IMR-90 (cell line): ENCODE results near the gene PRRG2. TPM values are rescaled to one million over a fixed set of nuclear protein-coding genes. Genes with fewer than 3 reads are reported as not detected.
A peak's percentile ranks its signal among the peaks of the same experiment; 100 is the strongest.

ENCODE experiments used
- ATAC-seq: fragments of 200-7000 bp; cut with Tn5 transposase; 2 replicates; pipeline ENCODE4 v1.9.1; 2020; ENCODE audit warnings: low read depth, mild to moderate bottlenecking, moderate library complexity
- BruUV-seq: library from RNA; stranded (reverse); fragments of 400-500 nt; replicated peaks from 2 replicates; lab custom pipeline; 2021; lab: Mats Ljungman, UMichigan
- CTCF ChIA-PET: fragments of 300-600 bp; formaldehyde crosslinking; extraction: SDS; loops from one replicate; lab custom pipeline; 2021; ENCODE audit warnings: antibody characterized with exemption; lab: Yijun Ruan, JAX
- POLR2A ChIA-PET: fragments of 300-600 bp; sonication (Branson Sonifier 250); formaldehyde crosslinking; loops from one replicate; lab custom pipeline; 2022; ENCODE audit warnings: antibody characterized with exemption; ENCODE audit not compliant: unreplicated experiment; lab: Charles Lee
- DNase-seq: peaks from one replicate; pipeline ENCODE4 v3.0.0; 2013
- H2AFZ ChIP-seq: replicated peaks from 2 replicates; pipeline ENCODE3; 2013; ENCODE audit warnings: low read length, mild to moderate bottlenecking; ENCODE audit not compliant: poor library complexity
- H2AK5ac ChIP-seq: 2 replicates; pipeline ENCODE4 v1.6.1; 2013; ENCODE audit warnings: low read depth, low read length, inconsistent platforms
- H2AK9ac ChIP-seq: replicated peaks from 2 replicates; pipeline ENCODE3; 2013; ENCODE audit warnings: mild to moderate bottlenecking, low read depth, low read length, moderate library complexity; ENCODE audit not compliant: poor library complexity
- H2BK120ac ChIP-seq: 2 replicates; pipeline ENCODE4 v1.6.1; 2013; ENCODE audit warnings: low read depth, low read length, inconsistent platforms
- H2BK15ac ChIP-seq: 3 replicates; pipeline ENCODE4 v1.6.1; 2013; ENCODE audit warnings: low read depth, low read length, inconsistent platforms
- H2BK20ac ChIP-seq: 2 replicates; pipeline ENCODE4 v1.6.1; 2013; ENCODE audit warnings: low read depth, mild to moderate bottlenecking, inconsistent platforms, low read length, moderate library complexity
- H2BK5ac ChIP-seq: 2 replicates; pipeline ENCODE4 v1.6.1; 2013; ENCODE audit warnings: mild to moderate bottlenecking, low read depth, low read length, inconsistent platforms; ENCODE audit not compliant: poor library complexity, severe bottlenecking
- H3K14ac ChIP-seq: replicated peaks from 2 replicates; pipeline ENCODE4 v1.6.1; 2013; ENCODE audit warnings: low read depth, low read length, inconsistent platforms
- H3K18ac ChIP-seq: 2 replicates; pipeline ENCODE4 v1.6.1; 2013; ENCODE audit warnings: low read depth, low read length, control low read depth
- H3K23ac ChIP-seq: 2 replicates; pipeline ENCODE4 v1.6.1; 2013; ENCODE audit warnings: low read depth, low read length, inconsistent platforms
- H3K27ac ChIP-seq: 2 replicates; pipeline ENCODE4 v1.5.1; 2013; ENCODE audit warnings: mild to moderate bottlenecking, control low read depth, low read length; ENCODE audit not compliant: insufficient read depth
- H3K27me3 ChIP-seq: 2 replicates; pipeline ENCODE4 v1.6.1; 2013; ENCODE audit warnings: low read length; ENCODE audit not compliant: control insufficient read depth, insufficient read depth
- H3K36me3 ChIP-seq: 2 replicates; pipeline ENCODE4 v1.6.1; 2013; ENCODE audit warnings: low read length, mixed read lengths; ENCODE audit not compliant: control insufficient read depth, insufficient read depth
- H3K4ac ChIP-seq: 2 replicates; pipeline ENCODE4 v1.6.1; 2013; ENCODE audit warnings: low read depth, low read length, inconsistent platforms
- H3K4me1 ChIP-seq: 2 replicates; pipeline ENCODE4 v1.6.1; 2013; ENCODE audit warnings: low read length, mixed read lengths; ENCODE audit not compliant: control insufficient read depth, insufficient read depth
- H3K4me2 ChIP-seq: 2 replicates; pipeline ENCODE4 v1.6.1; 2013; ENCODE audit warnings: low read depth, mild to moderate bottlenecking, control low read depth, low read length, moderate library complexity
- H3K4me3 ChIP-seq: 2 replicates; pipeline ENCODE4 v1.5.1; 2013; ENCODE audit warnings: low read depth, mild to moderate bottlenecking, control low read depth, low read length, moderate library complexity; ENCODE audit not compliant: insufficient read depth
- H3K56ac ChIP-seq: 2 replicates; pipeline ENCODE4 v1.6.1; 2013; ENCODE audit warnings: low read length, inconsistent platforms; ENCODE audit not compliant: insufficient read depth; ENCODE audit errors: extremely low read depth
- H3K79me1 ChIP-seq, 2 experiments: 2 replicates each; pipeline ENCODE4 v1.6.1; 2013; ENCODE audit warnings: low read length in 2 of 2, inconsistent platforms in 1 of 2, low read depth in 1 of 2
- H3K9ac ChIP-seq: 2 replicates; pipeline ENCODE4 v1.6.1; 2013; ENCODE audit warnings: low read depth, low read length, control low read depth
- H3K9me1 ChIP-seq: 2 replicates; pipeline ENCODE4 v1.6.1; 2013; ENCODE audit warnings: low read length, inconsistent platforms; ENCODE audit not compliant: insufficient read depth
- H3K9me3 ChIP-seq: 2 replicates; pipeline ENCODE4 v1.6.1; 2013; ENCODE audit warnings: low read length; ENCODE audit not compliant: control insufficient read depth, insufficient read depth
- H4K20me1 ChIP-seq: 2 replicates; pipeline ENCODE4 v1.6.1; 2013; ENCODE audit warnings: low read length, inconsistent platforms; ENCODE audit not compliant: insufficient read depth
- H4K5ac ChIP-seq: 2 replicates; pipeline ENCODE4 v1.6.1; 2013; ENCODE audit warnings: mild to moderate bottlenecking, low read depth, low read length, control low read depth
- H4K8ac ChIP-seq, 2 experiments: 2 replicates each; pipeline ENCODE4 v1.6.1; 2013; ENCODE audit warnings: low read depth in 2 of 2, low read length in 2 of 2, control low read depth in 1 of 2, inconsistent platforms in 1 of 2
- H4K91ac ChIP-seq: 2 replicates; pipeline ENCODE4 v1.6.1; 2013; ENCODE audit warnings: low read depth, low read length, inconsistent platforms; ENCODE audit not compliant: insufficient read depth
- CEBPB ChIP-seq: IDR thresholded peaks from 2 replicates; pipeline ENCODE4 v1.6.1; 2012; ENCODE audit warnings: low read depth, low read length, improper control_type of control experiment
- MAFK ChIP-seq: IDR thresholded peaks from 2 replicates; pipeline ENCODE4 v1.6.1; 2012; ENCODE audit warnings: low read depth, low read length, improper control_type of control experiment
- MAZ ChIP-seq: IDR thresholded peaks from 2 replicates; pipeline ENCODE4 v1.6.1; 2012; ENCODE audit warnings: low read depth, mild to moderate bottlenecking, low read length, improper control_type of control experiment, moderate library complexity, borderline replicate concordance
- MXI1 ChIP-seq: IDR thresholded peaks from 2 replicates; pipeline ENCODE4 v1.6.1; 2012; ENCODE audit warnings: low read depth, mild to moderate bottlenecking, low read length, moderate library complexity, borderline replicate concordance
- POLR2A ChIP-seq: IDR thresholded peaks from 2 replicates; pipeline ENCODE4 v1.6.1; 2012; ENCODE audit warnings: mild to moderate bottlenecking, low read depth, low read length
- RAD21 ChIP-seq: IDR thresholded peaks from 2 replicates; pipeline ENCODE4 v1.6.1; 2012; ENCODE audit warnings: low read length, improper control_type of control experiment
- RCOR1 ChIP-seq: IDR thresholded peaks from 2 replicates; pipeline ENCODE4 v1.6.1; 2012; ENCODE audit warnings: mild to moderate bottlenecking, low read length, improper control_type of control experiment; ENCODE audit not compliant: insufficient replicate concordance
- RFX5 ChIP-seq: IDR thresholded peaks from 2 replicates; pipeline ENCODE4 v1.8.0; 2012; ENCODE audit warnings: low read depth, mild to moderate bottlenecking, low read length, moderate library complexity
- SMC3 ChIP-seq: fragments of 150-350 bp; IDR thresholded peaks from 2 replicates; pipeline ENCODE4 v1.6.1; 2016; ENCODE audit warnings: low read depth, mild to moderate bottlenecking, antibody characterized with exemption, low read length, moderate library complexity
- WGBS, 2 experiments: methylation state at CpG; one replicate each; pipeline versions ENCODE4 v1.1.5 to v1.1.7; 2013; ENCODE audit warnings: missing lambda C conversion rate in 2 of 2; ENCODE audit not compliant: insufficient read length in 1 of 2; ENCODE audit errors: extremely low coverage in 2 of 2; 5-methylcytosine and 5-hydroxymethylcytosine counted together
- dilution Hi-C: fragments of 300-500 bp; cut with HindIII; formaldehyde crosslinking; loops from one replicate; pipeline ENCODE4 v1.14.3; 2018; ENCODE audit warnings: low sequenced_read_pairs; ENCODE audit not compliant: unreplicated experiment
- in situ Hi-C: fragments of 300-500 bp; cut with MboI; formaldehyde crosslinking; loops from 3 replicates; pipeline ENCODE4 v1.14.3; 2019; ENCODE audit warnings: low sequenced_read_pairs, inconsistent platforms, mixed read lengths
- intact Hi-C: fragments of 100-400 bp; cut with micrococcal nuclease; formaldehyde crosslinking; loops from 2 replicates; pipeline ENCODE4 v1.10.0; 2022
- polyA plus RNA-seq, 3 experiments: library from polyadenylated mRNA; depleted of rRNA; stranded (reverse); fragments of >200 nt; gene quantifications; 2 replicates each; pipeline ENCODE4 v1.2.3, GENCODE V29; 2012; ENCODE audit warnings: low replicate concordance in 1 of 3
- total RNA-seq: library from RNA; depleted of rRNA; stranded (reverse); fragments of >200 nt; gene quantifications from 2 replicates; pipeline ENCODE4 v1.2.3, GENCODE V29; 2012
- TF ChIP-seq, protein P1 (sequence below): fragments of 150-350 bp; IDR thresholded peaks from 2 replicates; pipeline ENCODE4 v1.6.1; 2016; ENCODE audit warnings: low read depth, mild to moderate bottlenecking, low read length, moderate library complexity, borderline replicate concordance
- TF ChIP-seq, protein P2 (sequence below): conservative IDR thresholded peaks from 2 replicates; pipeline ENCODE4 v1.5.1; 2012; ENCODE audit warnings: mild to moderate bottlenecking, low read depth, low read length, improper control_type of control experiment
- TF ChIP-seq, protein P3 (sequence below): fragments of 150-350 bp; IDR thresholded peaks from 2 replicates; pipeline ENCODE4 v1.6.1; 2017; ENCODE audit warnings: mild to moderate bottlenecking, antibody characterized with exemption, low read length, low read depth

Gene PRRG2
- total and polyA plus RNA-seq, 2 of the 4 experiments (the other 2 are of a cell fraction) = 0.14 to 0.54 TPM

DNA sequence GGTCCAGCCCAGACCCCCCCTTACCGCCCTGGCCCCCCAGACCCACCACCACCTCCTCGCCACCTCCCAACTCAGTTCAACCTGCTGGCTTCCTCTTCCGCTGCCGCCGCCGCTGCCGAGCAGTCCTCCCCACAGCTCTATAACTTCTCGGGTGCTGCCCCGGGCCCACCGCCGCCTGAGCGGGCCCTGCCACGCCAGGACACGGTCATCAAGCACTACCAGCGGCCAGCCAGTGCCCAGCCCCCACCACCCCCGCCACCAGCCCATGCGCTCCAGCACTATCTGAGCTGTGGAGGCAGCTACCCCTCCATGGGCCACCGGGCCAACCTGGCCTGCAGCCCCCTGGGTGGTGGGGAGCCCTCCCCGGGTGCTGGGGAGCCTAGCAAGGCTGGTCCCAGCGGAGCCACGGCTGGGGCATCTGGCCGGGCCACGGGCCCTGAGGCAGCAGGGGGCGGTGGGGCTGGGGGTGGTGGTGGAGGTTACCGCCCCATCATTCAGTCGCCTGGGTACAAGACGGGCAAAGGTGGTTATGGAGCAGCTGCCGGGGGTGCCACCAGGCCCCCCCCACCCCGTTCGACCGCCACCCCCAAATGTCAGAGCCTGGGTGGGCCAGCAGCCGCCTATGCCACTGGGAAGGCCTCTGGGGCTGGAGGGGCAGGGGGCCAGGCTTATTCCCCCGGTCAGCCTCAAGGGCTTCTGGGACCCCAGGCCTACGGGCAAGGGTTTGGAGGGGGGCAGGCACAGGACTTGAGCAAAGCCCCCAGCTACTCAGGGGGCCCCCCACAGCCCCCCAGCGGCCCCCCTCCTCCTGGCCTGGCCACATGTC lies 14.1 kb downstream of the PRRG2 start (continued):
- no peak for TF ChIP-seq MAZ

DNA sequence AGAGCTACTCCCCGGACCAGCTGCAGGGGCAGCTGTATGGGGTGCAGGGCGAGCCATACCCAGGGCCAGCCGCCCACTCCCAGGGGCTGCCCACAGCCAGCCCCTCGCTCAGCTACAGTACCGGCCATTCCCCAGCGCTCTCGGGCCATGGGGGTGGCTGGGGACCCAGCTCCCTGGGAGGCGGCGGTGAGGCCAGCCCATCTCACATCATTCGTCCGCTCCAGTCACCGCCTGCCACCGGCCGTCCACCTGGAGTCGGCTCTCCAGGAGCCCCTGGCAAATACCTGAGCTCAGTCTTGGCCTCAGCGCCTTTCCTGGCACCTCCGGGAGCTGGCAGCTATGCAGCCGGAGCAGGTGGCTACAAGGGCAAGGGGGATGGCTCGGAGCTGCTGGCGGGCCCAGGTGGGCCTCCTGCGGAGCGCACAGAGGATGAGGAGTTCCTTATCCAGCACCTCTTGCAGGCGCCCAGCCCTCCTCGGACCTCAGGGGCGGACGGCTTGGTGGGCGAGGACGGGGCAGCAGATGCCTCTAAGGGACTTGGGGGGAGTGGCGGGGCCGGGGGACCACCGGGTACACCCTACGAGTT lies 14.8 kb downstream of the PRRG2 start:
- Histone ChIP-seq H3K9me3 (no peaks in the 10 kb centered on the region), H2AK9ac (no peak overlapping the region), H4K20me1 (peaks cover 39% of the 10 kb centered on the region), H3K27ac (no peak overlapping the region), H3K56ac (no peak overlapping the region), H2BK120ac (no peak overlapping the region), H3K18ac (no peak overlapping the region), H3K4me1 (peaks cover 7% of the 10 kb centered on the region; the same call in 1 of the 2 replicates), H3K9me1 (peaks cover 3% of the 10 kb centered on the region; the same call in 1 of the 2 replicates), H3K14ac (no peak overlapping the region), H2AFZ (no peak overlapping the region), H4K91ac (no peak overlapping the region), H4K8ac (no peak overlapping the region), H2BK5ac (no peak overlapping the region), H3K4me3 (no peak overlapping the region), H3K4ac (no peak overlapping the region), H2BK15ac (no peak overlapping the region), H4K5ac (no peak overlapping the region), H3K9ac (no peak overlapping the region), H2AK5ac (no peak overlapping the region), H3K36me3 (peaks cover 54% of the 10 kb centered on the region), H3K27me3 (no peaks in the 10 kb centered on the region), H3K23ac (no peak overlapping the region), H3K79me1 (peaks cover 18 to 44% of the 10 kb centered on the region in 2 experiments), H3K4me2 (no peak overlapping the region), H2BK20ac (no peak overlapping the region)
- ATAC-seq = no peak
- intact Hi-C loops = no loop called here
- no peak for DNase-seq
- BruUV-seq = TSS peak; percentile 36
- in situ Hi-C loops = no loop called here
- WGBS, 2 experiments = 98% methylated on average over 17 of the region's 32 CpGs; no CpG with 5 or more reads in 1 of the 2 experiments
- CTCF ChIA-PET = no interaction called here
- POLR2A ChIA-PET = no interaction called here
- dilution Hi-C loops = no loop called here
- TF ChIP-seq RFX5 (no peak), CEBPB (no peak), RAD21 (no peak), RCOR1 (no peak), POLR2A (no peak), MXI1 (no peak), MAFK (no peak), SMC3 (no peak)
- TF ChIP-seq, protein P1, sequence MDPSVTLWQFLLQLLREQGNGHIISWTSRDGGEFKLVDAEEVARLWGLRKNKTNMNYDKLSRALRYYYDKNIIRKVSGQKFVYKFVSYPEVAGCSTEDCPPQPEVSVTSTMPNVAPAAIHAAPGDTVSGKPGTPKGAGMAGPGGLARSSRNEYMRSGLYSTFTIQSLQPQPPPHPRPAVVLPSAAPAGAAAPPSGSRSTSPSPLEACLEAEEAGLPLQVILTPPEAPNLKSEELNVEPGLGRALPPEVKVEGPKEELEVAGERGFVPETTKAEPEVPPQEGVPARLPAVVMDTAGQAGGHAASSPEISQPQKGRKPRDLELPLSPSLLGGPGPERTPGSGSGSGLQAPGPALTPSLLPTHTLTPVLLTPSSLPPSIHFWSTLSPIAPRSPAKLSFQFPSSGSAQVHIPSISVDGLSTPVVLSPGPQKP = no peak
- TF ChIP-seq, protein P2, sequence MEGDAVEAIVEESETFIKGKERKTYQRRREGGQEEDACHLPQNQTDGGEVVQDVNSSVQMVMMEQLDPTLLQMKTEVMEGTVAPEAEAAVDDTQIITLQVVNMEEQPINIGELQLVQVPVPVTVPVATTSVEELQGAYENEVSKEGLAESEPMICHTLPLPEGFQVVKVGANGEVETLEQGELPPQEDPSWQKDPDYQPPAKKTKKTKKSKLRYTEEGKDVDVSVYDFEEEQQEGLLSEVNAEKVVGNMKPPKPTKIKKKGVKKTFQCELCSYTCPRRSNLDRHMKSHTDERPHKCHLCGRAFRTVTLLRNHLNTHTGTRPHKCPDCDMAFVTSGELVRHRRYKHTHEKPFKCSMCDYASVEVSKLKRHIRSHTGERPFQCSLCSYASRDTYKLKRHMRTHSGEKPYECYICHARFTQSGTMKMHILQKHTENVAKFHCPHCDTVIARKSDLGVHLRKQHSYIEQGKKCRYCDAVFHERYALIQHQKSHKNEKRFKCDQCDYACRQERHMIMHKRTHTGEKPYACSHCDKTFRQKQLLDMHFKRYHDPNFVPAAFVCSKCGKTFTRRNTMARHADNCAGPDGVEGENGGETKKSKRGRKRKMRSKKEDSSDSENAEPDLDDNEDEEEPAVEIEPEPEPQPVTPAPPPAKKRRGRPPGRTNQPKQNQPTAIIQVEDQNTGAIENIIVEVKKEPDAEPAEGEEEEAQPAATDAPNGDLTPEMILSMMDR = no peak
- TF ChIP-seq, protein P3, sequence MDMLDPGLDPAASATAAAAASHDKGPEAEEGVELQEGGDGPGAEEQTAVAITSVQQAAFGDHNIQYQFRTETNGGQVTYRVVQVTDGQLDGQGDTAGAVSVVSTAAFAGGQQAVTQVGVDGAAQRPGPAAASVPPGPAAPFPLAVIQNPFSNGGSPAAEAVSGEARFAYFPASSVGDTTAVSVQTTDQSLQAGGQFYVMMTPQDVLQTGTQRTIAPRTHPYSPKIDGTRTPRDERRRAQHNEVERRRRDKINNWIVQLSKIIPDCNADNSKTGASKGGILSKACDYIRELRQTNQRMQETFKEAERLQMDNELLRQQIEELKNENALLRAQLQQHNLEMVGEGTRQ = no peak
